SU-DHL-6 (cell line): ENCODE measurements around the gene SORCS2.

Experiments
- H2AFZ ChIP-seq: fragments of 200-600 bp; sonication (generic); 2 replicates; pipeline ENCODE4 v1.6.1; 2014; ENCODE audit warnings: low read depth, mild to moderate bottlenecking, moderate library complexity, mixed read lengths, antibody characterized with exemption, low read length; ENCODE audit not compliant: severe bottlenecking
- H3F3A ChIP-seq: fragments of 200-600 bp; shearing (Covaris generic); 2 replicates; pipeline ENCODE4 v1.6.0; 2016; ENCODE audit warnings: antibody characterized with exemption, mild to moderate bottlenecking; ENCODE audit not compliant: insufficient read depth
- H3K27ac ChIP-seq: fragments of 200-600 bp; sonication (generic); 2 replicates; pipeline ENCODE4 v1.5.1; 2016; ENCODE audit warnings: low read depth, mild to moderate bottlenecking, low read length, moderate library complexity, mixed read lengths
- H3K27me3 ChIP-seq: fragments of 200-600 bp; sonication (generic), shearing (Covaris generic); 2 replicates; pipeline ENCODE4 v1.6.0; 2014; ENCODE audit warnings: mild to moderate bottlenecking, low read length
- H3K36me3 ChIP-seq: fragments of 200-600 bp; sonication (generic); 2 replicates; pipeline ENCODE4 v1.6.1; 2014; ENCODE audit warnings: mild to moderate bottlenecking, low read length, mixed read lengths
- H3K4me2 ChIP-seq: fragments of 300-600, 200-600 bp; shearing (Covaris generic), sonication (generic); 2 replicates; pipeline ENCODE4 v1.6.0; 2014; ENCODE audit warnings: low read length, low read depth, mild to moderate bottlenecking; ENCODE audit not compliant: poor library complexity, severe bottlenecking
- H3K4me3 ChIP-seq: fragments of 200-600 bp; sonication (generic); 2 replicates; pipeline ENCODE4 v1.5.1; 2014; ENCODE audit warnings: antibody characterized with exemption, low read length, mild to moderate bottlenecking, mixed read lengths; ENCODE audit not compliant: insufficient read depth, poor library complexity, severe bottlenecking
- H3K79me2 ChIP-seq: fragments of 200-600 bp; sonication (generic); 2 replicates; pipeline ENCODE4 v1.6.1; 2014; ENCODE audit warnings: mild to moderate bottlenecking, low read length, moderate library complexity; ENCODE audit not compliant: insufficient read depth
- H3K9ac ChIP-seq: fragments of 200-600 bp; sonication (generic); 2 replicates; pipeline ENCODE4 v1.7.0; 2014; ENCODE audit warnings: mild to moderate bottlenecking, low read length
- H3K9me2 ChIP-seq: fragments of 200-600 bp; sonication (generic); replicated peaks from 2 replicates; pipeline ENCODE4 v1.6.1; 2014; ENCODE audit warnings: low read length; ENCODE audit not compliant: insufficient read depth
- H3K9me3 ChIP-seq: fragments of 200-600 bp; sonication (generic); 2 replicates; pipeline ENCODE4 v1.6.1; 2014; ENCODE audit warnings: low read length, mixed read lengths; ENCODE audit not compliant: insufficient read depth
- H4K20me1 ChIP-seq: fragments of 200-600 bp; sonication (generic); 2 replicates; pipeline ENCODE4 v1.6.1; 2014; ENCODE audit warnings: low read depth, mild to moderate bottlenecking, antibody characterized with exemption, low read length, moderate library complexity, mixed read lengths
- CTCF ChIP-seq: fragments of 200-600 bp; sonication (generic); IDR thresholded peaks from one replicate; pipeline ENCODE4 v1.5.1; 2017; ENCODE audit warnings: antibody characterized with exemption, mild to moderate bottlenecking, low read length, moderate library complexity; ENCODE audit not compliant: insufficient read depth, poor library complexity, severe bottlenecking
- EZH2phosphoT487 ChIP-seq: fragments of 200-600 bp; sonication (generic), shearing (Covaris generic); conservative IDR thresholded peaks from 2 replicates; pipeline ENCODE4 v1.6.1; 2018; ENCODE audit warnings: mild to moderate bottlenecking, antibody characterized with exemption, low read length, moderate library complexity, mixed read lengths

Gene SORCS2

DNA sequence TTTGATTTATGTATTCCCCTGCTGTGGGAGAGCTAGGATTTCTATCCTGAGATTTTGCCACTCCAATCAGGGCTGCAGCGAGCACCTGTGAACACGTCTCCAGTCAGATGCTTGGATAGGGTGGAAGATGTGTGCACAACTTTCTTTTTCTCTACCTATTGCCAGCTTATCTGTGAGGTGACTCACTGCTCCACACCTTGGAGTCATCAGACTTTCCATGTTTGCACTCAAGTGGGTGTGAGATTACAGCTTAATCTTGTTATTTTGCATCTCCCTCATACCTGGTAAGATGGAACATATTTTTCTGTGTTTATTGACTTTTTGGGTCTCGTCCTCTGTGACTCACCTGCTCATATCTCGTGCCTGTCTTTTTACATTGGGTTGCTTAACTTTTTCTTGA is 210.2 kb downstream of the SORCS2 start:
- Histone ChIP-seq H3K9me2 (no peaks in the 10 kb centered on the region), H3K9ac (no peak overlapping the region), H3K4me3 (no peak overlapping the region), H3K4me2 (no peak overlapping the region), H3F3A (no peaks in the 10 kb centered on the region), H3K27me3 (no peaks in the 10 kb centered on the region), H4K20me1 (no peaks in the 10 kb centered on the region), H3K36me3 (no peaks in the 10 kb centered on the region), H2AFZ (no peak overlapping the region), H3K27ac (no peak overlapping the region), H3K79me2 (no peaks in the 10 kb centered on the region), H3K9me3 (no peaks in the 10 kb centered on the region)
- TF ChIP-seq CTCF (no peak), EZH2phosphoT487 (no peak)

DNA sequence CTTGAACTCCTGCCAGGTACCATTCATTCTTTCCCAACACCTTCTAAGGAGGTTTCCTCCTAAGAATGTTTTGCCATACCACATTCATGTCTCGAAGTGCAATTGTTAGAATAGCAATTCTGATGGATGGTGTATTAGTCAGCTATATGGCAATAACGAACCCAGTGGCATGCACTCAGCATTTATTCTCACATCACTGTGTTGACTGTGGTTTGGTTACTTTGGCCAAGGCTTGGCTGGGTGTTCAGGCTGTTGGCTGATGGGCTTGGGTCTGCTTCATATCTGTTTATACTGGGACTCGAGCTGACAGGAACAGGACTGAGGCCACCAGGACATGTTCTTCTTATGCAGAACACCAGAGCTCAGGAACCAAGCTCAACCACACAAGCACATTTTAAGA is 210.7 kb downstream of the SORCS2 start:
- Histone ChIP-seq H3K9ac (no peak overlapping the region), H3K9me3 (no peaks in the 10 kb centered on the region), H3K27me3 (no peaks in the 10 kb centered on the region), H3K79me2 (no peaks in the 10 kb centered on the region), H4K20me1 (no peaks in the 10 kb centered on the region), H3K36me3 (no peaks in the 10 kb centered on the region), H3K4me3 (no peak overlapping the region), H3K27ac (no peak overlapping the region), H2AFZ (no peak overlapping the region), H3K9me2 (no peaks in the 10 kb centered on the region), H3F3A (no peaks in the 10 kb centered on the region), H3K4me2 (no peak overlapping the region)
- no peak for TF ChIP-seq CTCF
- no peak for TF ChIP-seq EZH2phosphoT487

DNA sequence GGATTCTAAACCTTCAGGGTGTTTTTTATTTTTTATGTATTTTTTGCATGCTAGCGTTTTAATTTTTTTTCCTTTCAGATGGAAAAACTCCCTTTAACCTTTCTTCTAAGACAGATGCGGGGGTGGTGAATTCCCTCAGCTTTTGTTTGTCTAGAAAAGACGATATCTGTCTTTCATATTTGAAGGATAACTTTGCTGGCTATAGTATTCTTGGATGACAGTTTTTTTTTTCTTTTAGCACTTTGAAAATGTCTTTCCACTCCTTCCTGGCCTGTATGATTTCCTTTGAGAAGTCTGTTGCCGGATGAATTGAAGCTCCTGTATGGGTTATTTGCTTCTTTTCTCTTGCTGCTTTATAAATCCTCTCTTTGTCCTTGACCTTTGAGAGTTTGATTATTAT is 215.8 kb downstream of the SORCS2 start:
- Histone ChIP-seq H3K9me2 (no peaks in the 10 kb centered on the region), H3K4me2 (no peak overlapping the region), H2AFZ (no peak overlapping the region), H3K4me3 (no peak overlapping the region), H3F3A (no peaks in the 10 kb centered on the region), H3K27me3 (no peaks in the 10 kb centered on the region), H3K36me3 (no peaks in the 10 kb centered on the region), H3K9me3 (no peaks in the 10 kb centered on the region), H3K9ac (no peak overlapping the region), H3K79me2 (no peaks in the 10 kb centered on the region), H3K27ac (no peak overlapping the region), H4K20me1 (no peaks in the 10 kb centered on the region)
- TF ChIP-seq CTCF, result no peak

- no peak overlapping the region for H3K4me3 ChIP-seq
- no peak overlapping the region for H3K4me2 ChIP-seq
- H2AFZ ChIP-seq, result no peak overlapping the region
- no peak overlapping the region for H3K9ac ChIP-seq
- H3K9me2 ChIP-seq, result no peaks in the 10 kb centered on the region
- no peaks in the 10 kb centered on the region for H3K79me2 ChIP-seq
- H3F3A ChIP-seq, result no peaks in the 10 kb centered on the region
- no peaks in the 10 kb centered on the region for H3K36me3 ChIP-seq
- H3K27ac ChIP-seq, result no peak overlapping the region
- H4K20me1 ChIP-seq, result no peaks in the 10 kb centered on the region
- no peaks in the 10 kb centered on the region for H3K27me3 ChIP-seq
- TF ChIP-seq EZH2phosphoT487 (no peak), CTCF (no peak)
- no peaks in the 10 kb centered on the region for H3K9me3 ChIP-seq
These were observed 218.1 kb downstream of the SORCS2 start for GRCh38 chr4:7410446-7410845.
